K562 (cell line): ENCODE results near the gene NACC1. TPM values are rescaled to one million over a fixed set of nuclear protein-coding genes. Genes with fewer than 3 reads are reported as not detected.

Experiments
- CCNT2 ChIP-seq: IDR thresholded peaks from 2 replicates; pipeline ENCODE4 v1.6.1; 2011; ENCODE audit warnings: borderline replicate concordance, low read depth, mild to moderate bottlenecking, moderate library complexity, mixed read lengths, low read length; ENCODE audit not compliant: insufficient read length; ENCODE audit errors: extremely low read depth
- DMBX1 ChIP-seq: fragments of 250-450 bp; sonication (Bioruptor Pico); IDR thresholded peaks from 2 replicates; pipeline ENCODE4 v1.8.0; 2022; ENCODE audit warnings: inconsistent platforms, mild to moderate bottlenecking, moderate library complexity, borderline replicate concordance
- DPF2 ChIP-seq: fragments of 450-650 bp; IDR thresholded peaks from 2 replicates; pipeline ENCODE4 v1.6.1; 2016
- JUNB ChIP-seq: fragments of 450-650 bp; formaldehyde crosslinking; conservative IDR thresholded peaks from 2 replicates; pipeline ENCODE4 v1.4.0; 2020; ENCODE audit warnings: mild to moderate bottlenecking
- KLF16 ChIP-seq: IDR thresholded peaks from 2 replicates; pipeline ENCODE4 v1.6.1; 2016; ENCODE audit warnings: antibody characterized with exemption
- KLF6 ChIP-seq: fragments of 250-450 bp; sonication (Bioruptor Pico); IDR thresholded peaks from 2 replicates; pipeline ENCODE4 v1.4.0; 2020; ENCODE audit warnings: mild to moderate bottlenecking, moderate library complexity, borderline replicate concordance
- RFX7 ChIP-seq: fragments of 250-450 bp; sonication (Bioruptor Pico); IDR thresholded peaks from 2 replicates; pipeline ENCODE4 v1.5.1; 2021; ENCODE audit warnings: mild to moderate bottlenecking
- ZKSCAN3 ChIP-seq: fragments of 250-450 bp; sonication (Bioruptor Pico); IDR thresholded peaks from 2 replicates; pipeline ENCODE4 v1.4.0; 2020
- ZNF232 ChIP-seq: sonication (generic); formaldehyde crosslinking; IDR thresholded peaks from 2 replicates; pipeline ENCODE4 v1.8.0; 2022; ENCODE audit warnings: mild to moderate bottlenecking, missing genetic modification reagents
- ZNF311 ChIP-seq: fragments of 250-450 bp; sonication (Bioruptor Pico); IDR thresholded peaks from 2 replicates; pipeline ENCODE4 v1.4.0; 2020; ENCODE audit warnings: mild to moderate bottlenecking, moderate library complexity
- ZNF717 ChIP-seq: fragments of 250-450 bp; sonication (Bioruptor Pico); IDR thresholded peaks from 2 replicates; pipeline ENCODE4 v1.5.0; 2021
- ZNF785 ChIP-seq: fragments of 250-450 bp; sonication (Bioruptor Pico); IDR thresholded peaks from 2 replicates; pipeline ENCODE4 v1.4.0; 2020; ENCODE audit warnings: mild to moderate bottlenecking
- polyA plus RNA-seq, 8 experiments: library from polyadenylated mRNA; depleted of rRNA in 4 of 8; stranded (reverse) in 5 of 8; unstranded in 3 of 8; fragments of >200 nt; fragmentation: Nextera tagmentation in 2 of 8; fragmentation: Illumina TruSeq in 1 of 8; extraction: Ambion mirVana in 2 of 8; extraction: Trizol in 1 of 8; gene quantifications; 2 replicates each; pipeline versions ENCODE4 v1.2.1 to v1.2.3, GENCODE V29; 2011 to 2014; ENCODE audit warnings: inconsistent platforms in 1 of 8, missing spikeins in 1 of 8
- total RNA-seq, 7 experiments: library from RNA; depleted of rRNA in 6 of 7; stranded (reverse); fragments of >200 nt in 6 of 7; fragmentation: Illumina TruSeq in 2 of 7; extraction: Trizol in 2 of 7; gene quantifications; 2 replicates each; pipeline versions ENCODE4 v1.2.1 to v1.2.3, GENCODE V29; 2011 to 2021; ENCODE audit warnings: low replicate concordance in 1 of 7
- TF ChIP-seq, protein P1 (sequence below): sonication (generic); formaldehyde crosslinking; IDR thresholded peaks from 2 replicates; pipeline ENCODE4 v1.8.1; 2023; ENCODE audit warnings: mild to moderate bottlenecking, missing genetic modification reagents, moderate library complexity
- TF ChIP-seq, protein P2 (sequence below): IDR thresholded peaks from 2 replicates; pipeline ENCODE4 v1.6.1; 2011; ENCODE audit not compliant: insufficient read length; ENCODE audit errors: extremely low read depth
- TF ChIP-seq, protein P3 (sequence below): sonication (generic); formaldehyde crosslinking; IDR thresholded peaks from 2 replicates; pipeline ENCODE4 v1.8.1; 2023; ENCODE audit warnings: missing genetic modification reagents, mild to moderate bottlenecking, borderline replicate concordance
- TF ChIP-seq, protein P4 (sequence below): sonication (generic); formaldehyde crosslinking; IDR thresholded peaks from 2 replicates; pipeline ENCODE4 v1.8.0; 2022; ENCODE audit warnings: mild to moderate bottlenecking, missing genetic modification reagents

Gene NACC1
- total and polyA plus RNA-seq, 9 of the 15 experiments (the other 6 are each of a cell fraction or from before 2014, with no cell fraction given), result 0.04 to 96.6 (median 25.8) TPM

DNA sequence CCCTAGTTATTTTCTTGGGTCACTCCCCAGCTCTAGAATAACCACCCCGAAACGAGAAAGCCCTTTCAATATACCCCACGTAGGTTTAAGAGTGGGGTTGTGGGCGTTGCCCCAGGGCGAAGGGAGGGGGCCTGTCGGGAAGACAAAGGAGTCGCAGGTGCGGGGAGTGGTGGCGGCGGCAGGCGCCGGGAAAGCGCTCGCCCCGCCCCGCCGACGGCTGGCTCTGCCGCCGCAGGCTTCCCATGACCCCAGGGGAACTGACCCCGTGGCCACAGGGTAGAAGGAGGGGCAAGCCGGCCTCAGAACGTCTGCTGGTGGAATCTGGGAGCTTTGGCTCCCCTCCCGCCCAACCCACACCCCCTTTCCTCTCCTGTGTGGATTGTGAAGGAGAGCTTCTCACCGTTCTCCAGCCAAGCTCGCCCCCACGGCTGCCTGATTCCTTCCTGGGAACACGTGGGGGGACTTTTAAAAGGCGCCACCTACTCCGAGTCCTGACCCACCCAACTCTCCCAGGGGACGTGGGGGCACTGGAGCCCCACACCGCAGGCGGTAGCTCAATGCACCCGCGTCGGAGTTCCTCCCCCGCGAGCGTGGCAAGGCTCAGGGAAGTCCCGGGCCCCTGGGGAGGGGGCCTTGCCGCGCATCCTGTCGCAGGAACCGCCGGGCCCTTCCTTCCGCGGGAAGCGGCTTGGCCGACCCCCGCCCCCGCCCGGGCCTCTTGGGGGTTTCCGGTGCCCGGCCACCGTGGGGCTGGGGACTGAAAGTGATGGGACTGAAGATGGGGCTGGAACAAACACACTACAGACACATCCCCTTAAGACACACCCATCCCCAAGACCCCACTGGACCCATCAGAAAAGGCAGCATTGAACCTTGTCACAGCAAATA, 37.7 kb downstream of the NACC1 start (continued):
- TF ChIP-seq KLF6 (CRISPR knock-in tag) (no peak), DMBX1 (CRISPR knock-in tag) (no peak), ZNF785 (CRISPR knock-in tag) (no peak), RFX7 (CRISPR knock-in tag) (no peak), ZNF311 (no peak), ZNF717 (CRISPR knock-in tag) (no peak), KLF16 (no peak), ZNF232 (CRISPR knock-in tag) (no peak), JUNB (CRISPR knock-in tag) (no peak), DPF2 (0 out of 2 replicates have a peak, but pooled peaks have one; percentile 8), CCNT2 (peak; percentile 95), ZKSCAN3 (CRISPR knock-in tag) (no peak)
- TF ChIP-seq, protein P1, sequence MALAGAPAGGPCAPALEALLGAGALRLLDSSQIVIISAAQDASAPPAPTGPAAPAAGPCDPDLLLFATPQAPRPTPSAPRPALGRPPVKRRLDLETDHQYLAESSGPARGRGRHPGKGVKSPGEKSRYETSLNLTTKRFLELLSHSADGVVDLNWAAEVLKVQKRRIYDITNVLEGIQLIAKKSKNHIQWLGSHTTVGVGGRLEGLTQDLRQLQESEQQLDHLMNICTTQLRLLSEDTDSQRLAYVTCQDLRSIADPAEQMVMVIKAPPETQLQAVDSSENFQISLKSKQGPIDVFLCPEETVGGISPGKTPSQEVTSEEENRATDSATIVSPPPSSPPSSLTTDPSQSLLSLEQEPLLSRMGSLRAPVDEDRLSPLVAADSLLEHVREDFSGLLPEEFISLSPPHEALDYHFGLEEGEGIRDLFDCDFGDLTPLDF (CRISPR knock-in tag), result no peak
- TF ChIP-seq, protein P2, sequence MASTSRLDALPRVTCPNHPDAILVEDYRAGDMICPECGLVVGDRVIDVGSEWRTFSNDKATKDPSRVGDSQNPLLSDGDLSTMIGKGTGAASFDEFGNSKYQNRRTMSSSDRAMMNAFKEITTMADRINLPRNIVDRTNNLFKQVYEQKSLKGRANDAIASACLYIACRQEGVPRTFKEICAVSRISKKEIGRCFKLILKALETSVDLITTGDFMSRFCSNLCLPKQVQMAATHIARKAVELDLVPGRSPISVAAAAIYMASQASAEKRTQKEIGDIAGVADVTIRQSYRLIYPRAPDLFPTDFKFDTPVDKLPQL, result no peak
- TF ChIP-seq, protein P3, sequence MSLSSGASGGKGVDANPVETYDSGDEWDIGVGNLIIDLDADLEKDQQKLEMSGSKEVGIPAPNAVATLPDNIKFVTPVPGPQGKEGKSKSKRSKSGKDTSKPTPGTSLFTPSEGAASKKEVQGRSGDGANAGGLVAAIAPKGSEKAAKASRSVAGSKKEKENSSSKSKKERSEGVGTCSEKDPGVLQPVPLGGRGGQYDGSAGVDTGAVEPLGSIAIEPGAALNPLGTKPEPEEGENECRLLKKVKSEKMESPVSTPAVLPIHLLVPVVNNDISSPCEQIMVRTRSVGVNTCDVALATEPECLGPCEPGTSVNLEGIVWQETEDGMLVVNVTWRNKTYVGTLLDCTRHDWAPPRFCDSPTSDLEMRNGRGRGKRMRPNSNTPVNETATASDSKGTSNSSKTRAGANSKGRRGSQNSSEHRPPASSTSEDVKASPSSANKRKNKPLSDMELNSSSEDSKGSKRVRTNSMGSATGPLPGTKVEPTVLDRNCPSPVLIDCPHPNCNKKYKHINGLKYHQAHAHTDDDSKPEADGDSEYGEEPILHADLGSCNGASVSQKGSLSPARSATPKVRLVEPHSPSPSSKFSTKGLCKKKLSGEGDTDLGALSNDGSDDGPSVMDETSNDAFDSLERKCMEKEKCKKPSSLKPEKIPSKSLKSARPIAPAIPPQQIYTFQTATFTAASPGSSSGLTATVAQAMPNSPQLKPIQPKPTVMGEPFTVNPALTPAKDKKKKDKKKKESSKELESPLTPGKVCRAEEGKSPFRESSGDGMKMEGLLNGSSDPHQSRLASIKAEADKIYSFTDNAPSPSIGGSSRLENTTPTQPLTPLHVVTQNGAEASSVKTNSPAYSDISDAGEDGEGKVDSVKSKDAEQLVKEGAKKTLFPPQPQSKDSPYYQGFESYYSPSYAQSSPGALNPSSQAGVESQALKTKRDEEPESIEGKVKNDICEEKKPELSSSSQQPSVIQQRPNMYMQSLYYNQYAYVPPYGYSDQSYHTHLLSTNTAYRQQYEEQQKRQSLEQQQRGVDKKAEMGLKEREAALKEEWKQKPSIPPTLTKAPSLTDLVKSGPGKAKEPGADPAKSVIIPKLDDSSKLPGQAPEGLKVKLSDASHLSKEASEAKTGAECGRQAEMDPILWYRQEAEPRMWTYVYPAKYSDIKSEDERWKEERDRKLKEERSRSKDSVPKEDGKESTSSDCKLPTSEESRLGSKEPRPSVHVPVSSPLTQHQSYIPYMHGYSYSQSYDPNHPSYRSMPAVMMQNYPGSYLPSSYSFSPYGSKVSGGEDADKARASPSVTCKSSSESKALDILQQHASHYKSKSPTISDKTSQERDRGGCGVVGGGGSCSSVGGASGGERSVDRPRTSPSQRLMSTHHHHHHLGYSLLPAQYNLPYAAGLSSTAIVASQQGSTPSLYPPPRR (CRISPR knock-in tag), result no peak
- TF ChIP-seq, protein P4, sequence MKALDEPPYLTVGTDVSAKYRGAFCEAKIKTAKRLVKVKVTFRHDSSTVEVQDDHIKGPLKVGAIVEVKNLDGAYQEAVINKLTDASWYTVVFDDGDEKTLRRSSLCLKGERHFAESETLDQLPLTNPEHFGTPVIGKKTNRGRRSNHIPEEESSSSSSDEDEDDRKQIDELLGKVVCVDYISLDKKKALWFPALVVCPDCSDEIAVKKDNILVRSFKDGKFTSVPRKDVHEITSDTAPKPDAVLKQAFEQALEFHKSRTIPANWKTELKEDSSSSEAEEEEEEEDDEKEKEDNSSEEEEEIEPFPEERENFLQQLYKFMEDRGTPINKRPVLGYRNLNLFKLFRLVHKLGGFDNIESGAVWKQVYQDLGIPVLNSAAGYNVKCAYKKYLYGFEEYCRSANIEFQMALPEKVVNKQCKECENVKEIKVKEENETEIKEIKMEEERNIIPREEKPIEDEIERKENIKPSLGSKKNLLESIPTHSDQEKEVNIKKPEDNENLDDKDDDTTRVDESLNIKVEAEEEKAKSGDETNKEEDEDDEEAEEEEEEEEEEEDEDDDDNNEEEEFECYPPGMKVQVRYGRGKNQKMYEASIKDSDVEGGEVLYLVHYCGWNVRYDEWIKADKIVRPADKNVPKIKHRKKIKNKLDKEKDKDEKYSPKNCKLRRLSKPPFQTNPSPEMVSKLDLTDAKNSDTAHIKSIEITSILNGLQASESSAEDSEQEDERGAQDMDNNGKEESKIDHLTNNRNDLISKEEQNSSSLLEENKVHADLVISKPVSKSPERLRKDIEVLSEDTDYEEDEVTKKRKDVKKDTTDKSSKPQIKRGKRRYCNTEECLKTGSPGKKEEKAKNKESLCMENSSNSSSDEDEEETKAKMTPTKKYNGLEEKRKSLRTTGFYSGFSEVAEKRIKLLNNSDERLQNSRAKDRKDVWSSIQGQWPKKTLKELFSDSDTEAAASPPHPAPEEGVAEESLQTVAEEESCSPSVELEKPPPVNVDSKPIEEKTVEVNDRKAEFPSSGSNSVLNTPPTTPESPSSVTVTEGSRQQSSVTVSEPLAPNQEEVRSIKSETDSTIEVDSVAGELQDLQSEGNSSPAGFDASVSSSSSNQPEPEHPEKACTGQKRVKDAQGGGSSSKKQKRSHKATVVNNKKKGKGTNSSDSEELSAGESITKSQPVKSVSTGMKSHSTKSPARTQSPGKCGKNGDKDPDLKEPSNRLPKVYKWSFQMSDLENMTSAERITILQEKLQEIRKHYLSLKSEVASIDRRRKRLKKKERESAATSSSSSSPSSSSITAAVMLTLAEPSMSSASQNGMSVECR (CRISPR knock-in tag), result no peak
